ENCODE measurements around the gene DOCK4.

DNA sequence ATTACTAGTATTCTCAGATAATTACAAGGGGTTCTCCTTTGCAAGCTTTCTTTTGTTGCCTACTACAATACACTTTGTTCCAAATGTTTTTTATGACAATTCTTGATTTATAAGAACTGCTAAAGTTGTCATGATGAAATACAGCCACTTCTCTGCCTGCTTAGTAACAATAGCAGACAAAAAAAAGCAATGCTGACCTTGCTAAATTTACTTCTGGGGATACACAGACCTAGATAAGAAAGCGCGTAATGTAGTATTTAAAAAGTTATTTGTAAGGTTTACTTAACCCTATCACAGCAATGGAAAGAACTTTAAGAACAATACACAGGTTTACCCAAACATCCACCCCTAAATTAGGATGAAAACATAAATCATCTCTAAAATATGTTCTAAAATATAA is 311.1 kb downstream of the DOCK4 start:
- TF ChIP-seq, protein P1, sequence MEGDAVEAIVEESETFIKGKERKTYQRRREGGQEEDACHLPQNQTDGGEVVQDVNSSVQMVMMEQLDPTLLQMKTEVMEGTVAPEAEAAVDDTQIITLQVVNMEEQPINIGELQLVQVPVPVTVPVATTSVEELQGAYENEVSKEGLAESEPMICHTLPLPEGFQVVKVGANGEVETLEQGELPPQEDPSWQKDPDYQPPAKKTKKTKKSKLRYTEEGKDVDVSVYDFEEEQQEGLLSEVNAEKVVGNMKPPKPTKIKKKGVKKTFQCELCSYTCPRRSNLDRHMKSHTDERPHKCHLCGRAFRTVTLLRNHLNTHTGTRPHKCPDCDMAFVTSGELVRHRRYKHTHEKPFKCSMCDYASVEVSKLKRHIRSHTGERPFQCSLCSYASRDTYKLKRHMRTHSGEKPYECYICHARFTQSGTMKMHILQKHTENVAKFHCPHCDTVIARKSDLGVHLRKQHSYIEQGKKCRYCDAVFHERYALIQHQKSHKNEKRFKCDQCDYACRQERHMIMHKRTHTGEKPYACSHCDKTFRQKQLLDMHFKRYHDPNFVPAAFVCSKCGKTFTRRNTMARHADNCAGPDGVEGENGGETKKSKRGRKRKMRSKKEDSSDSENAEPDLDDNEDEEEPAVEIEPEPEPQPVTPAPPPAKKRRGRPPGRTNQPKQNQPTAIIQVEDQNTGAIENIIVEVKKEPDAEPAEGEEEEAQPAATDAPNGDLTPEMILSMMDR (IDR thresholded peaks at IDR 0.05), result no peak
- TF ChIP-seq POLR2A (IDR thresholded peaks at IDR 0.05), result no peak
- no peak for TF ChIP-seq EP300 (IDR thresholded peaks at IDR 0.05)
